MM.1S (cell line): ENCODE measurements around the gene CDKN2B-AS1.

Source experiments
- DNase-seq: peaks from one replicate; pipeline ENCODE4 v3.0.0-alpha.2; 2015
- H2AFZ ChIP-seq: fragments of 300-600 bp; sonication (generic); 2 replicates; pipeline ENCODE4 v1.6.0; 2016; ENCODE audit warnings: antibody characterized with exemption, low read length
- H3F3A ChIP-seq: fragments of 300-600 bp; sonication (generic); 2 replicates; pipeline ENCODE4 v1.6.1; 2016; ENCODE audit warnings: mild to moderate bottlenecking, antibody characterized with exemption, low read length, moderate library complexity, mixed read lengths; ENCODE audit not compliant: insufficient read depth
- H3K27ac ChIP-seq: fragments of 300-600 bp; sonication (generic); 2 replicates; pipeline ENCODE4 v1.5.1; 2016; ENCODE audit warnings: mild to moderate bottlenecking, low read length
- H3K27me3 ChIP-seq: fragments of 300-600 bp; sonication (generic); replicated peaks from 2 replicates; pipeline ENCODE4 v1.6.0; 2016; ENCODE audit warnings: low read length; ENCODE audit not compliant: insufficient read depth
- H3K36me3 ChIP-seq: fragments of 300-600 bp; sonication (generic); replicated peaks from 2 replicates; pipeline ENCODE4 v1.6.1; 2016; ENCODE audit warnings: mild to moderate bottlenecking, low read length, mixed read lengths; ENCODE audit not compliant: insufficient read depth
- H3K4me1 ChIP-seq: fragments of 300-600 bp; sonication (generic); 2 replicates; pipeline ENCODE4 v1.6.1; 2016; ENCODE audit warnings: low read length, mixed read lengths
- H3K4me2 ChIP-seq: fragments of 300-600 bp; sonication (generic); 2 replicates; pipeline ENCODE4 v1.6.0; 2016; ENCODE audit warnings: low read depth, low read length
- H3K4me3 ChIP-seq: fragments of 300-600 bp; sonication (generic); 2 replicates; pipeline ENCODE4 v1.5.1; 2016; ENCODE audit warnings: low read length, mixed read lengths
- H3K79me2 ChIP-seq: fragments of 300-600 bp; sonication (generic); 2 replicates; pipeline ENCODE4 v1.6.1; 2016; ENCODE audit warnings: mixed run types, low read length, mixed read lengths
- H3K9ac ChIP-seq: fragments of 300-600 bp; sonication (generic); 2 replicates; pipeline ENCODE4 v1.6.1; 2016; ENCODE audit warnings: low read length, mixed read lengths
- H3K9me2 ChIP-seq: fragments of 300-600 bp; sonication (generic); replicated peaks from 2 replicates; pipeline ENCODE4 v1.6.1; 2016; ENCODE audit warnings: mild to moderate bottlenecking, low read length, mixed read lengths; ENCODE audit not compliant: insufficient read depth
- H3K9me3 ChIP-seq: fragments of 300-600 bp; sonication (generic); replicated peaks from 2 replicates; pipeline ENCODE4 v1.6.1; 2016; ENCODE audit warnings: mild to moderate bottlenecking, low read length, mixed read lengths; ENCODE audit not compliant: insufficient read depth
- H4K20me1 ChIP-seq: fragments of 300-600 bp; sonication (generic); 2 replicates; pipeline ENCODE4 v1.6.1; 2016; ENCODE audit warnings: mild to moderate bottlenecking, low read length, moderate library complexity, mixed read lengths; ENCODE audit not compliant: insufficient read depth
- EZH2 ChIP-seq: fragments of 300-600 bp; sonication (generic); optimal IDR thresholded peaks from 2 replicates; pipeline ENCODE3; 2017; ENCODE audit warnings: low read depth, mild to moderate bottlenecking, antibody characterized with exemption, low read length, mixed read lengths
- EZH2phosphoT487 ChIP-seq: fragments of 300-600 bp; sonication (generic); IDR thresholded peaks from 2 replicates; pipeline ENCODE4 v1.6.1; 2018; ENCODE audit warnings: antibody characterized with exemption, low read length
- TF ChIP-seq, protein P1 (sequence below): fragments of 300-600 bp; sonication (generic); IDR thresholded peaks from 2 replicates; pipeline ENCODE4 v1.5.1; 2016; ENCODE audit warnings: antibody characterized with exemption, low read length, mixed read lengths

The CDKN2B-AS1 gene

DNA sequence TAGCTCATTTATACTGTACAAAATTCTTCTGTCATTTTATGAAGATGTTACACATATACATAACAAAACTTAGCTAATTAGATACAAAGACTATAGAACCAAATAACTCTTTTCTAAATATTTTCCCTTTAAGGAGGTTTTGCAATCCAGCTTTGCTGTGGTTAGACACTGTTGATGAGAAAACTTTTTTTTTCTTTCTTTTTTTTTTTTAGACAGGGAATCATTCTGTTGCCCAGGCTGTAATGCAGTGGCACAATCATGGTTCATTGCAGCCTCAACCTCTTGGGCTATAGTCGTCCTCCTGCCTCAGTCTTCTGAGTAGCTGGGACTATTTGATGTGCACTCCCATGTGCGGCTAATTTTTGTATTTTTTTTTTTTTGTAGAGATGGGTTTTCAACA is 53.0 kb downstream of the CDKN2B-AS1 start:
- no peaks in the 10 kb centered on the region for H3K36me3 ChIP-seq
- no peaks in the 10 kb centered on the region for H3K9me2 ChIP-seq
- TF ChIP-seq EZH2phosphoT487 (no peak), EZH2 (no peak)
- TF ChIP-seq, protein P1, sequence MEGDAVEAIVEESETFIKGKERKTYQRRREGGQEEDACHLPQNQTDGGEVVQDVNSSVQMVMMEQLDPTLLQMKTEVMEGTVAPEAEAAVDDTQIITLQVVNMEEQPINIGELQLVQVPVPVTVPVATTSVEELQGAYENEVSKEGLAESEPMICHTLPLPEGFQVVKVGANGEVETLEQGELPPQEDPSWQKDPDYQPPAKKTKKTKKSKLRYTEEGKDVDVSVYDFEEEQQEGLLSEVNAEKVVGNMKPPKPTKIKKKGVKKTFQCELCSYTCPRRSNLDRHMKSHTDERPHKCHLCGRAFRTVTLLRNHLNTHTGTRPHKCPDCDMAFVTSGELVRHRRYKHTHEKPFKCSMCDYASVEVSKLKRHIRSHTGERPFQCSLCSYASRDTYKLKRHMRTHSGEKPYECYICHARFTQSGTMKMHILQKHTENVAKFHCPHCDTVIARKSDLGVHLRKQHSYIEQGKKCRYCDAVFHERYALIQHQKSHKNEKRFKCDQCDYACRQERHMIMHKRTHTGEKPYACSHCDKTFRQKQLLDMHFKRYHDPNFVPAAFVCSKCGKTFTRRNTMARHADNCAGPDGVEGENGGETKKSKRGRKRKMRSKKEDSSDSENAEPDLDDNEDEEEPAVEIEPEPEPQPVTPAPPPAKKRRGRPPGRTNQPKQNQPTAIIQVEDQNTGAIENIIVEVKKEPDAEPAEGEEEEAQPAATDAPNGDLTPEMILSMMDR, result no peak
- no peaks in the 10 kb centered on the region for H3K79me2 ChIP-seq
- H3K4me3 ChIP-seq, result no peak overlapping the region
- no peak for DNase-seq
- no peak overlapping the region for H3K27ac ChIP-seq
- H4K20me1 ChIP-seq, result no peaks in the 10 kb centered on the region
- no peak overlapping the region for H2AFZ ChIP-seq
- H3F3A ChIP-seq, result no peaks in the 10 kb centered on the region
- no peaks in the 10 kb centered on the region for H3K27me3 ChIP-seq
- H3K4me1 ChIP-seq, result 0 out of 2 replicates have a peak, but pooled peaks cover 8% of the 10 kb centered on the region
- H3K4me2 ChIP-seq, result no peak overlapping the region
- H3K9ac ChIP-seq, result no peak overlapping the region
- no peaks in the 10 kb centered on the region for H3K9me3 ChIP-seq

DNA sequence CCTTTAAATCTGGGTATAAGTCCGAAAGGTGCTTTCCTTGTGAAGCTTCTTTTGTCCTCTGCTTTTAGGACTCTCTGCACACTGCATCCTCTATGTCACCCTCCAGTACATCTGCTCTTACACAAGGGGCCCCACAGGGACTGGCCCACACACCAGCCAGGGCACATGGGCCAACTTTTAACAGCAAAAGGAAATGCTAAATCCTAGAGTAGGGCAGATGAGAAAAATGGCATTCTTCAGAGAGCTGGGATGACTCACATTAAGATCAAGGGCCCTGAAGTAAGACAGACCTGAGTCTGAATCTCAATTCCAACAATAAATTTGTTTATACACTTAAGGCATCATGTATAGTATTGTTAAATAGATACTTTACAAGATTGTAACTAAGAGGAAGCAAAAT is 54.8 kb downstream of the CDKN2B-AS1 start:
- Histone ChIP-seq H3K9me3 (no peaks in the 10 kb centered on the region), H3K36me3 (no peaks in the 10 kb centered on the region), H3K9me2 (no peaks in the 10 kb centered on the region), H3K4me3 (no peak overlapping the region), H3K4me2 (no peak overlapping the region), H3K27ac (no peak overlapping the region), H4K20me1 (no peaks in the 10 kb centered on the region), H3K27me3 (no peaks in the 10 kb centered on the region), H2AFZ (no peak overlapping the region), H3K79me2 (no peaks in the 10 kb centered on the region), H3F3A (no peaks in the 10 kb centered on the region), H3K4me1 (0 out of 2 replicates have a peak, but pooled peaks cover 8% of the 10 kb centered on the region), H3K9ac (no peak overlapping the region)
- DNase-seq, result no peak
- TF ChIP-seq, protein P1, result no peak
- no peak for TF ChIP-seq EZH2phosphoT487
- TF ChIP-seq EZH2, result no peak

DNA sequence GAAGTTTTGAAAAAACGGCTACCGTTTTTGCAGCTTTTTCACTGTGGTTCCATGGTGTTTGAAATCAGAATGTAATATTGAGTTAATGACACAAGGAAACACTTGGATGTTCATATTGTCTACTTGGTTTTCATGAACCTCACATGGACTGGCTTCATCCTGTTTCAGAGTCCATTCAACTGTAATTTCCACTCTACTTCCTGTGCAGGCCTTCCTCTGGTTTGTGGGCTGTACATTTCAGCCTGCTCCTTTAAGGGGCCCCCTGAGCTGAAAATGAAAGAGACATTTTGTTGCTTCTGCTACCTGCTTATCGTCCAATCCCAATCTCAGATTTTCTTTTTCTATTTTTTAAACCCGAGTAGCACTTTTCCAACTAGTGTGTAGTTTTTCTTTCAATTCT is 56.3 kb downstream of the CDKN2B-AS1 start:
- H3F3A ChIP-seq, result no peaks in the 10 kb centered on the region
- peak; percentile 42 for DNase-seq
- H3K36me3 ChIP-seq, result no peaks in the 10 kb centered on the region
- no peak for TF ChIP-seq EZH2
- TF ChIP-seq, protein P1, result no peak
- 0 out of 2 replicates have a peak, but pooled peaks cover 8% of the 10 kb centered on the region for H3K4me1 ChIP-seq
- H3K27me3 ChIP-seq, result no peaks in the 10 kb centered on the region
- peak overlapping the region; percentile 1; the same call in 1 of the 2 replicates for H3K27ac ChIP-seq
- H4K20me1 ChIP-seq, result no peaks in the 10 kb centered on the region
- H3K4me3 ChIP-seq, result peak overlapping the region; percentile 33; the same call in 1 of the 2 replicates
- H3K4me2 ChIP-seq, result peak overlapping the region; percentile 56; the same call in 1 of the 2 replicates
- H2AFZ ChIP-seq, result 0 out of 2 replicates have a peak overlapping the region, but pooled peaks have one; percentile 35
- no peak overlapping the region for H3K9ac ChIP-seq
- H3K9me3 ChIP-seq, result no peaks in the 10 kb centered on the region
- H3K9me2 ChIP-seq, result no peaks in the 10 kb centered on the region
- no peaks in the 10 kb centered on the region for H3K79me2 ChIP-seq
